WERI-Rb-1 (cell line): ENCODE results near the gene KCNA1.
"Not testable (repeated sequence)": the region's sequence is repeated elsewhere in the genome, so short reads cannot be mapped to it uniquely, and the experiment has no call there.

Source experiments
- DNase-seq: peaks from one replicate; pipeline ENCODE4 v3.0.0-alpha.2; 2020
- H3K27ac ChIP-seq: fragments of 250-450 bp; sonication (Bioruptor Pico); 2 replicates; pipeline ENCODE4 v1.5.1; 2020; ENCODE audit warnings: mild to moderate bottlenecking, moderate library complexity
- H3K27me3 ChIP-seq: fragments of 250-450 bp; sonication (Bioruptor Pico); 2 replicates; pipeline ENCODE4 v1.5.1; 2021; ENCODE audit warnings: mild to moderate bottlenecking, low read depth, moderate library complexity; ENCODE audit not compliant: insufficient read depth, severe bottlenecking
- H3K36me3 ChIP-seq: fragments of 250-450 bp; sonication (Bioruptor Pico); 2 replicates; pipeline ENCODE4 v1.5.1; 2020; ENCODE audit warnings: mild to moderate bottlenecking, moderate library complexity
- H3K4me3 ChIP-seq: 2 replicates; pipeline ENCODE4 v1.5.1; 2011; ENCODE audit warnings: low read depth, mild to moderate bottlenecking, control low read depth, low read length
- H3K9me3 ChIP-seq: fragments of 250-450 bp; sonication (Bioruptor Pico); 2 replicates; pipeline ENCODE4 v1.5.1; 2021; ENCODE audit warnings: mild to moderate bottlenecking, moderate library complexity; ENCODE audit not compliant: severe bottlenecking
- CTCF ChIP-seq: IDR thresholded peaks from 2 replicates; pipeline ENCODE4 v1.5.1; 2011; ENCODE audit warnings: low read depth, mild to moderate bottlenecking, control low read depth, inconsistent platforms, low read length

The KCNA1 gene

GRCh38 chr12:4867384-4867783 lies 42.3 kb upstream of the KCNA1 start:
- DNase-seq, result no peak
- peak; percentile 15; the same call in 1 of the 2 replicates for TF ChIP-seq CTCF
- no peaks in the 10 kb centered on the region for H3K9me3 ChIP-seq
- no peak overlapping the region for H3K4me3 ChIP-seq
- no peaks in the 10 kb centered on the region for H3K27me3 ChIP-seq
- H3K36me3 ChIP-seq, result no peaks in the 10 kb centered on the region
- H3K27ac ChIP-seq, result no peak overlapping the region

DNA sequence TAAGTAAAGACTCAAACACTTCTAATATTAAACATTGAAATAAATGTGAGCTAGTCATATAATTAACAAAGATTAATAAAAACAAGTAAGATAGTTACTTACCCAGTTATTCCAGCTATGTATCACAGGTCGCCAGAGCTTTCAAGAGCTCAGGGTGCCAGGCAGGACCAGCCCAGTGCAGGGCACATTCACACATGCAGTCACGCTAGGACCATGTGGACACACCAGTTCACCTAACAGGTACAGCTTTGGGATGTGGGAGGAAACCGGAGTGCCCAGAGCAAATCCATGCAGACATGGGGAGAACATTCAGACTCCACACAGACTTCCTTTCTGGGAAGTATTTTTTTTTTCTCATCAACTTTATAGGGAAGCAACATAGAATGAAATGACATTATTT lies 39.3 kb upstream of the KCNA1 start:
- no peak overlapping the region for H3K4me3 ChIP-seq
- no peak overlapping the region for H3K27ac ChIP-seq
- H3K27me3 ChIP-seq, result no peaks in the 10 kb centered on the region
- no peak for TF ChIP-seq CTCF
- H3K36me3 ChIP-seq, result no peaks in the 10 kb centered on the region
- H3K9me3 ChIP-seq, result no peaks in the 10 kb centered on the region
- DNase-seq, result no peak

GRCh38 chr12:4871514-4871913 lies 38.2 kb upstream of the KCNA1 start:
- TF ChIP-seq CTCF, result no peak
- Histone ChIP-seq H3K27ac (no peak overlapping the region), H3K36me3 (no peaks in the 10 kb centered on the region), H3K9me3 (no peaks in the 10 kb centered on the region), H3K27me3 (no peaks in the 10 kb centered on the region), H3K4me3 (no peak overlapping the region)
- DNase-seq, result no peak

DNA sequence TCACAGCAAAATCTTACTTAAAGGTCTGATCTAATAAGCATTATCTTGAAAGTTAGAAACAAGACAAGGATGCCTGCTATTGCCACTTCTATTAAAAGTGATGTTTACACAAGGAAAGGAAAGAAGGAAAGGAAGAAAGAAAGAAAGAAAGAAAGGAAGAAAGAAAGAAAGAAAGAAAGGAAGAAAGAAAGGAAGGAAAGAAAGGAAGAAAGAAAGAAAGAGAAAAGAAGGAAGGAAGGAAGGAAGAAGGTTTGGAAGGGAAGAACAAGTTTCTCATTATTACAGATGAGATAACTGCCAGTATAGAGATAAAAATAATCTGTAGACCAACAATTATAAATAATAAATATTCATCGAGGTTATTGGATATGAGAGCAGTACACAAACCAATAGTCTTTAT lies 35.8 kb upstream of the KCNA1 start:
- TF ChIP-seq CTCF, result no peak
- DNase-seq, result no peak
- no peaks in the 10 kb centered on the region for H3K9me3 ChIP-seq
- H3K27ac ChIP-seq, result no peak overlapping the region
- no peaks in the 10 kb centered on the region for H3K27me3 ChIP-seq
- H3K36me3 ChIP-seq, result no peaks in the 10 kb centered on the region
- no peak overlapping the region for H3K4me3 ChIP-seq

GRCh38 chr12:4874671-4875070 lies 35.0 kb upstream of the KCNA1 start:
- no peaks in the 10 kb centered on the region for H3K27me3 ChIP-seq
- H3K27ac ChIP-seq, result no peak overlapping the region
- no peak for TF ChIP-seq CTCF
- no peaks in the 10 kb centered on the region for H3K36me3 ChIP-seq
- DNase-seq, result no peak
- H3K4me3 ChIP-seq, result no peak overlapping the region
- H3K9me3 ChIP-seq, result peaks cover 5% of the 10 kb centered on the region

GRCh38 chr12:4879481-4879880 lies 30.2 kb upstream of the KCNA1 start:
- DNase-seq, H3K27ac ChIP-seq, H3K4me3 ChIP-seq, H3K27me3 ChIP-seq, H3K36me3 ChIP-seq: not testable (repeated sequence)
- peaks cover 10% of the 10 kb centered on the region for H3K9me3 ChIP-seq
